Breast epithelium (tissue), 4 donors: ENCODE data around the gene PSIP1. TPM values are rescaled to one million over a fixed set of nuclear protein-coding genes. Genes with fewer than 3 reads are reported as not detected.

ENCODE experiments used
- DNase-seq, 2 donors: peaks; one replicate each; pipeline ENCODE4 v3.0.0-alpha.2; 2019; ENCODE audit warnings: low spot score in 2 of 2
- H3K27ac ChIP-seq, 2 donors: fragments of 200-600 bp; sonication (generic) in 1 of 2; one replicate each; pipeline ENCODE4 v1.5.1; 2016 to 2019; ENCODE audit warnings: mild to moderate bottlenecking in 1 of 2
- H3K27me3 ChIP-seq, 2 donors: fragments of 200-600 bp; sonication (generic) in 1 of 2; one replicate each; pipeline versions ENCODE4 v1.5.1 to v1.6.0; 2017 to 2019; ENCODE audit warnings: control low read depth in 1 of 2, mild to moderate bottlenecking in 1 of 2
- H3K36me3 ChIP-seq: fragments of 200-600 bp; one replicate; pipeline ENCODE4 v1.5.1; 2019
- H3K4me1 ChIP-seq, 2 donors: fragments of 200-600 bp; sonication (generic); one replicate each; pipeline ENCODE4 v1.5.1; 2016 to 2019; ENCODE audit warnings: control low read depth in 1 of 2
- H3K4me3 ChIP-seq, 3 donors: fragments of 200-600 bp; sonication (generic); 1 replicate in 2 of 3; 2 replicates in 1 of 3; pipeline ENCODE4 v1.5.1; 2016 to 2019; ENCODE audit warnings: mild to moderate bottlenecking in 3 of 3, moderate library complexity in 2 of 3
- H3K9me3 ChIP-seq, 2 donors: fragments of 200-600 bp; sonication (generic) in 1 of 2; one replicate each; pipeline ENCODE4 v1.5.1; 2016 to 2019; ENCODE audit warnings: control low read depth in 1 of 2
- POLR2A ChIP-seq: fragments of 450-650 bp; IDR thresholded peaks from one replicate; pipeline ENCODE4 v1.6.1; 2016; ENCODE audit warnings: antibody characterized with exemption, mild to moderate bottlenecking, moderate library complexity
- POLR2AphosphoS5 ChIP-seq, 3 donors: sonication (generic); formaldehyde crosslinking; IDR thresholded peaks; one replicate each; pipeline ENCODE4 v1.6.1; 2017; ENCODE audit warnings: antibody characterized with exemption in 3 of 3
- intact Hi-C: fragments of 100-400 bp; cut with DNase I; formaldehyde crosslinking; loops from one replicate; pipeline ENCODE4 v1.15.1; 2023; ENCODE audit warnings: low total_unique reads
- total RNA-seq, 3 donors: library from RNA; depleted of rRNA; stranded (reverse); fragments of >200 nt; gene quantifications; one replicate each; pipeline ENCODE4 v1.1.0, GENCODE V29; 2016
- TF ChIP-seq, protein P1 (sequence below), 3 donors: fragments of 450-650 bp; IDR thresholded peaks; one replicate each; pipeline ENCODE4 v1.5.1; 2016 to 2017; ENCODE audit warnings: antibody characterized with exemption in 3 of 3, mild to moderate bottlenecking in 3 of 3, moderate library complexity in 3 of 3

The PSIP1 gene
- total RNA-seq, 3 donors from 2014 or later, result 28.0 to 39.1 (median 39.0) TPM

DNA sequence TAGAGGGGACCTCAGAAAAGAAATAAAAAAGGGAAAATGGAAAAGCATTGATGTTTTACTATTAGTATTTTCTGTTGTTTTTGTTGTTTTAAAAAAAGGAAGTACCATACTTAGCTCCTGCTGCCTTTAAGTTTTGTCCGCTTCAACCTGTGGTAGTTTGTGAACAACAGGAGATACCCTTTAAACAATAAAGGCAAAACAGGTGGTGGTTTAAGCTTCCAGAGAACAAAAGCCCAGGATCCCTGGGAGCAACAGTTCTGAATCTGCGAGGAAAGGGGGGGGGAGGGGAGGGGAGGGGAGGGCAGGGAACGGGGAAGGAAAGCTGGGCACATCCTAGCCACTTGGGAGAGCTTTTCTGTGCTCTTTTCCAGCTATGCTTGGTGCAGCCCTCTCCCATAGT, 2.1 kb upstream of the PSIP1 start:
- no peaks in the 10 kb centered on the region for H3K9me3 ChIP-seq
- H3K27ac ChIP-seq, result no peak overlapping the region
- no peaks in the 10 kb centered on the region for H3K36me3 ChIP-seq
- intact Hi-C loops, result no loop called here
- DNase-seq, result no peak
- no peaks in the 10 kb centered on the region for H3K27me3 ChIP-seq
- TF ChIP-seq, protein P1, sequence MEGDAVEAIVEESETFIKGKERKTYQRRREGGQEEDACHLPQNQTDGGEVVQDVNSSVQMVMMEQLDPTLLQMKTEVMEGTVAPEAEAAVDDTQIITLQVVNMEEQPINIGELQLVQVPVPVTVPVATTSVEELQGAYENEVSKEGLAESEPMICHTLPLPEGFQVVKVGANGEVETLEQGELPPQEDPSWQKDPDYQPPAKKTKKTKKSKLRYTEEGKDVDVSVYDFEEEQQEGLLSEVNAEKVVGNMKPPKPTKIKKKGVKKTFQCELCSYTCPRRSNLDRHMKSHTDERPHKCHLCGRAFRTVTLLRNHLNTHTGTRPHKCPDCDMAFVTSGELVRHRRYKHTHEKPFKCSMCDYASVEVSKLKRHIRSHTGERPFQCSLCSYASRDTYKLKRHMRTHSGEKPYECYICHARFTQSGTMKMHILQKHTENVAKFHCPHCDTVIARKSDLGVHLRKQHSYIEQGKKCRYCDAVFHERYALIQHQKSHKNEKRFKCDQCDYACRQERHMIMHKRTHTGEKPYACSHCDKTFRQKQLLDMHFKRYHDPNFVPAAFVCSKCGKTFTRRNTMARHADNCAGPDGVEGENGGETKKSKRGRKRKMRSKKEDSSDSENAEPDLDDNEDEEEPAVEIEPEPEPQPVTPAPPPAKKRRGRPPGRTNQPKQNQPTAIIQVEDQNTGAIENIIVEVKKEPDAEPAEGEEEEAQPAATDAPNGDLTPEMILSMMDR (IDR thresholded peaks at IDR 0.05), result no peak
- TF ChIP-seq POLR2AphosphoS5 (IDR thresholded peaks at IDR 0.05) (no peak), POLR2A (no peak)
- H3K4me3 ChIP-seq, result no peak overlapping the region
- no peaks in the 10 kb centered on the region for H3K4me1 ChIP-seq

DNA sequence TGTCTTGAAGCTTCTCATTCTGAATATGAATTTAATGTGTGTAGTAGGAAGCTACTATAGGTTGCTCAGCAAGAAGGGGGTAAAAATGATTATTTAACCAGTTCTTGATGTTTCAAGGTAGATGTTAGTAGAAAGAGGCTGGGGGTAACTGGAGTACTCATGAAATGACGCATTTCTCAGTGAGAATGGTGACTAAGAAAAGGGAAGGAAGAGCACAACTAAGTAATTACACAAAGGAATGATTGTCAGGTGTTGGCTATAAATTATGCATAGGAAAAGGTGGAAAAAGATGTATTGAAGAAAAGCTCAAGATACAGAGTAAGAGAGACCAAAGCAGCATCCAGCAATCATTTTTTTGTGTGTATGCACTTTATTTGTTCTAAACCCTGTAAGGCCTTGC, 1.4 kb upstream of the PSIP1 start:
- no peak for TF ChIP-seq POLR2AphosphoS5 (IDR thresholded peaks at IDR 0.05)
- TF ChIP-seq, protein P1 (IDR thresholded peaks at IDR 0.05), result no peak
- TF ChIP-seq POLR2A, result no peak
- H3K9me3 ChIP-seq, result no peaks in the 10 kb centered on the region
- no peak overlapping the region for H3K4me3 ChIP-seq
- no peak for DNase-seq
- intact Hi-C loops, result no loop called here
- no peak overlapping the region for H3K27ac ChIP-seq
- H3K27me3 ChIP-seq, result no peaks in the 10 kb centered on the region
- H3K36me3 ChIP-seq, result no peaks in the 10 kb centered on the region
- H3K4me1 ChIP-seq, result no peaks in the 10 kb centered on the region

DNA sequence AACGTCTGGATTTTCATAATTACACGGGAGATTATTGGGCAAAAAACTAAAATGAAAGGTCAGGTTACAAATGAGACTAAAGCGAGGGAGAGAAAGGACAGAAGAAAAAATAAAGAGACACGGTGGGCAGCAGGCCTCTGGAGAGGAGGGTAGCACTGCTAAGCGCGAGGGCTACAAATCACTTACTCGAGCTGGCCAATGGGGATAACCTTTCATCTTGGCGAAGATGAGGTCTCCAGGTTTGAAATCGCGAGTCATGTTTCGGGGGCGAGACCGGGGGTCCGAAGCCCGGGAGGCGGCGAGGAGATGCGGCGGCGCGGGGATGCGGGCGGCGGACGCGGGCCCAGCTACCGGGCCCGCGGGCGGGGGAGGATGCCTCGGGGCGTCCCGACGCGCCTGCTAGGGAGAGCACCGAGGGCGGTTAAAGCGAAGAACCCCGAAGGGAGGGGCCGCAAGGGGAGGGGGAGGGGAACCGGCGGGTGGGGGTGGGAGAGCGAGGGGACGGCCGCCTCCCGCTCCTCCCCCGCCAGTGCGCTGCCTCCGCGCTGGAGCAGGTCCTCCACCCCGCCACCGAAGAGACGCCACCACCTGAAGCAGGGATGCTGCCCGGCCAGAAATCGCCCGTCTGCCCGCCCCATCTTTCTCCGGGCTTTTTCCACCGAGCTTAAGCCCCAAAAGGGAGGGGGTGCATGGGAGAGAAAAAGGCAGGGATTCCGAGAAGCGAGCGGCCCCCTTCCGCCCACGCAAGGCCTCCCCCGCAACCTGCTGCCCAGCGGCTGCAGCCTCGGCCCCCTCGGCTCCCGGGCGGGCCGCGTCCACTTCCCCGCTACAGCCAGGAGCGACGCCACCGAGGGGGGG, 610 bp downstream of the PSIP1 start:
- Histone ChIP-seq H3K36me3 (no peaks in the 10 kb centered on the region), H3K4me3 (peak overlapping the region; percentile 83 to 99 (median 98)), H3K4me1 (no peaks in the 10 kb centered on the region), H3K27me3 (no peaks in the 10 kb centered on the region), H3K27ac (peak overlapping the region; percentile 84 to 94), H3K9me3 (no peaks in the 10 kb centered on the region)
- TF ChIP-seq POLR2A (no peak), POLR2AphosphoS5 (IDR thresholded peaks at IDR 0.05) (no peak)
- TF ChIP-seq, protein P1 (IDR thresholded peaks at IDR 0.05), result no peak
- intact Hi-C loops, result loop anchor here (10.0 kb wide), 1 partner anchor 605 kb away; no protein-coding TSS in a partner anchor
- no peak for DNase-seq

DNA sequence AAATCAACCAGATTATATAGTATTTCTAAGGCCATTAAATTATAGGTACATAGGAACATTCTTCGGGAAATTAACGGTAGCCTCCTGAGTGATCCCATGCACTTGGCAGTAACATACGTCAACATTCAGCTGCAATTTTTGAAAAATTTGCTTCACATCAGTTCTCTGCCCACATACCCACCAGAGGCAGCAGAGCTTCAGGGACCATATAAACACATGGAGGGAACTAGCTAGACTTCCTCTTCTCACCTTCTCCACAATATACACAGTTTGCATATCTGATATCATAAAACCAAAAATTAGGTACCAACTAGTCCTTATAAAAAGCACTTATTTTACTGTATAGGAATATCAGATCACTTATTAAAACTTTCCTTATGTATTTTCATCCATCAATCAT, 4.8 kb downstream of the PSIP1 start:
- Histone ChIP-seq H3K36me3 (no peaks in the 10 kb centered on the region), H3K27me3 (no peaks in the 10 kb centered on the region), H3K9me3 (no peaks in the 10 kb centered on the region), H3K4me3 (no peak overlapping the region), H3K27ac (no peak overlapping the region), H3K4me1 (no peaks in the 10 kb centered on the region)
- intact Hi-C loops, result loop anchor here (10.0 kb wide), 1 partner anchor 609 kb away; no protein-coding TSS in a partner anchor
- TF ChIP-seq POLR2A, result no peak
- TF ChIP-seq, protein P1 (IDR thresholded peaks at IDR 0.05), result no peak
- TF ChIP-seq POLR2AphosphoS5 (IDR thresholded peaks at IDR 0.05), result no peak
- DNase-seq, result no peak

DNA sequence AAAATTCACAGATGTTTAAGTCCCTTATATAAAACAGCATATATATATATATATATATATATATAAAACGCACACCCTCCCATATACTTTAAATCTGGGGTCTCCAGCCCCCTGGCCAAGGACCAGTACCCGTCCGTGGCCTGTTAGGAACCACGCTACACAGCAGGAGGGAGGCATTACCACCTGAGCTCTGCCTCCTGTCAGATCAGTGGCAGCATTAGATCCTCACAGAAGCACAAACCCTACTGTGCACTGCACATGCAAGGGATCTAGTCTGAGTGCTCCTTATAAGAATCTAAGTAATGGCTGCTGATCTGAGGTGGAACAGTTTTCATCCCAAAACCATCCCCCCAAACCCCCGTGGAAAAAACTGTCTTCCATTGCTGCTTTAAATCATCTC, 9.0 kb downstream of the PSIP1 start:
- H3K4me1 ChIP-seq, result no peaks in the 10 kb centered on the region
- intact Hi-C loops, result loop anchor here (10.0 kb wide), 1 partner anchor 613 kb away; no protein-coding TSS in a partner anchor
- no peak overlapping the region for H3K27ac ChIP-seq
- no peaks in the 10 kb centered on the region for H3K9me3 ChIP-seq
- no peaks in the 10 kb centered on the region for H3K36me3 ChIP-seq
- DNase-seq, result no peak
- H3K27me3 ChIP-seq, result no peaks in the 10 kb centered on the region
- TF ChIP-seq POLR2A, result no peak
- no peak for TF ChIP-seq POLR2AphosphoS5 (IDR thresholded peaks at IDR 0.05)
- H3K4me3 ChIP-seq, result no peak overlapping the region
